Neural crest cell (in vitro differentiated cells): Measurements from ENCODE around the gene BCL11B. TPM values are rescaled to one million over a fixed set of nuclear protein-coding genes. Genes with fewer than 3 reads are reported as not detected.

ENCODE experiments used
- DNase-seq: peaks from one replicate; pipeline ENCODE4 v3.0.0; 2021; ENCODE audit warnings: low read depth, mixed read lengths, low spot score
- H3K27ac Mint-ChIP-seq: one replicate; pipeline ENCODE4 v1.8.0; 2021; ENCODE audit warnings: mild to moderate bottlenecking, mixed read lengths; ENCODE audit not compliant: unreplicated experiment
- H3K27me3 Mint-ChIP-seq: 2 replicates; pipeline ENCODE4 v1.8.0; 2021; ENCODE audit warnings: low read depth, mild to moderate bottlenecking, mixed read lengths
- H3K36me3 Mint-ChIP-seq: 2 replicates; pipeline ENCODE4 v1.8.0; 2021; ENCODE audit warnings: low read depth, mild to moderate bottlenecking, mixed read lengths
- H3K4me1 Mint-ChIP-seq: 2 replicates; pipeline ENCODE4 v1.8.0; 2021; ENCODE audit warnings: mixed read lengths
- H3K4me3 Mint-ChIP-seq: one replicate; pipeline ENCODE4 v1.8.0; 2021; ENCODE audit warnings: mild to moderate bottlenecking, mixed read lengths
- H3K9me3 Mint-ChIP-seq: 2 replicates; pipeline ENCODE4 v1.8.0; 2021; ENCODE audit warnings: mixed read lengths
- CTCF ChIP-seq: fragments of 200-600 bp; sonication (generic); conservative IDR thresholded peaks from 2 replicates; pipeline ENCODE4 v1.5.0; 2021; ENCODE audit warnings: antibody characterized with exemption, mild to moderate bottlenecking
- total RNA-seq: library from RNA; stranded (reverse); gene quantifications from 2 replicates; pipeline ENCODE4 v1.2.1, GENCODE V29; 2021

The BCL11B gene
- total RNA-seq, 1 donor from 2014 or later = 0.28 TPM

DNA sequence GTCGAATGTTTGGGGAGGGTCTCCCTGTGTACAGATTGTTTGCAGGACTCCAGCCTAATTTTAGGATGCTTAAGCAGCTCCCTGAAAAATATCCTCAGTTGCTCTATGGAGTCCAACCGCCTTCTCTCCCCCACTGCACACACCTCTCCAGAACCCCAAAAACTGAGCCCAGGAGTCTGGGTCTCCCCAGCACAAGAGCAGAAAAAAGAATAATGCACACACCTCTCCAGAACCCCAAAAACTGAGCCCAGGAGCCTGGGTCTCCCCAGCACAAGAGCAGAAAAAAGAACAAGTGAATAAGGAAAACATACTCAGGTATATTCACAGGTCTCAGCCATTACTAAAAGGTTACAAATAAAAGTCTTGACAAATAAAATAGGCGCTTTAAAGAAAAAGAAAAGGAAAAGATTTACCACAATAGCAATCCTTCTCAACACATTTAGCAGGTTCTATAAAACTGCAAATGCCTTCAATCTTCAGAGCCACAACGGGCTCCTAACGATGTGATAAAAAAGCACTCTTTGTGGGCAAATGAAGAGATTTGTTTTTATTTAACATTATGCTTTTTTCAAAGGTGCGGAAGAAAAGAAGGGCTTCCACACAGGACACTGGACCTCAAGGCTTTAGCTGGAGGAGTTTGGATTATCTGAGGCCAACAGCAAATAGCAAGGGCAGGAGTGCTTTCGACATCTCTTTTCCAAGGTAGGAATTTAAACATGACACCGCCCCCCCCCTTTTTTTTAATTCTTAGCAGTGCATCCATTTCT is 8.2 kb downstream of the BCL11B start:
- peaks cover 98% of the 10 kb centered on the region for H3K27me3 Mint-ChIP-seq
- H3K27ac Mint-ChIP-seq = no peak overlapping the region
- H3K36me3 Mint-ChIP-seq = no peaks in the 10 kb centered on the region
- H3K9me3 Mint-ChIP-seq = no peaks in the 10 kb centered on the region
- no peak for DNase-seq
- TF ChIP-seq CTCF = no peak
- peaks cover 21% of the 10 kb centered on the region for H3K4me1 Mint-ChIP-seq
- no peak overlapping the region for H3K4me3 Mint-ChIP-seq

DNA sequence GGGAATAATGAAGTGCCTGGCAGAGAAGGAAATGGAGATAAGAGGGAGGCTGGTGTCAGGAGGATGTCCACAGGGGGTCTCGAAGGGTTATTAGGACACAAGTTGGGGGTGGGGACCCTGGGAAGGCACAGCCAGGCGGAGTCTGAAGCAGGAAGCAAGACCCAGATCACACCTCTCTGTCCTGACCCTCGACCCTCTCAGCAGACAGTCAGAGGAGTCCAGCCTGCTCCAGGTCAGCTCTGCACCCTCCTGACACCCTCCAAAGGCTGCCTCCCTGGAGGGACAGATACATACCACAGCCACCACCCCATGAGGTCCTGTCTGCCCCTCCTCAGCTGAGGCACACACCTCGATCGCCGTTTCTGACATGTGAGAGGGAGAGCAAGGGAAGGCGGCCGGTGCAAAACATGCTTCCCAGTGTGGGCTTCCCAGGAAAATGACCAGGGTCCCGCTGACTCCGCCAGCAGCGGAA is 9.0 kb downstream of the BCL11B start:
- Mint-ChIP-seq H3K4me3 (no peak overlapping the region), H3K27ac (no peak overlapping the region), H3K27me3 (peaks cover 98% of the 10 kb centered on the region), H3K4me1 (peaks cover 21% of the 10 kb centered on the region), H3K9me3 (no peaks in the 10 kb centered on the region), H3K36me3 (no peaks in the 10 kb centered on the region)
- no peak for DNase-seq
- no peak for TF ChIP-seq CTCF

DNA sequence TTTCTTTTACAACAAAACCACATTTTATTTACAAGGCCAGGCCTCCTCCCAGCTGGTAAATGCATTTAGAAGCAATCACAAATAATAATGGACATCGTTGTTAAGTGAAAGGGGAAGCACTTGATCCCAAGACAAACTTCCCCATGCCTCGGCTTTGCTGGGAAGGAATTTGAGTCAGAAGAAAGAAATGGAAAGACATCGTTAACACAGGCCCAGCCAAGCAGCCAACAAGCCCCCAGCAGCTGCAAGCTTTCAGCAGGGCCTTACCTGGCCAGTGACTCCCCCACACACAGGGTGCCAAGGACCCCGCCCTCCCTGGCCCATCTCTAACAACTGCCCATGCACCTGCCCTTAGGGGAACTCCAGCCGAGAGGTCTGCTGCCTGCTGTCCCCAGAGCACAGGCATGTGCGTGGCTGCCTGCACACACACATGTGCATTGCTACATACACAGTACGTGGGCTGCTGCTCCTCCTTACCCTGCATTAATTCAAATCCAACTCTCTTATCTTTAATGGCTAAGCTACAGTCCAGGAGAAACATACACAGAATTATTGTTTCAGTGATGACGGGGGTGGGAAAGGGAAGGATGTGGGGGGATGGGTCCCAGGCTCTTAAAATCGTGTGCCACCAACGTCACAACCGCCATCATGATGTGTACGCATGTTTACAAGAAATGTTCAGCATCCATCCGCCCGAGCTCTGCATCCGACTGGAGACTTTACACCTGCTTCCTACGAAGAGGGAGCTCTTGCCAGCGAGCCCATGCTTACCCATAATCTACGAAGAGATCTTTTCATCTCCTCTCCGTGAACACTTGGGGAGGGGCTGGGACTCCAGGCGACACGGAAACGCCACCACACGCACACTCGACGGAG is 9.8 kb downstream of the BCL11B start:
- DNase-seq = no peak
- no peak overlapping the region for H3K27ac Mint-ChIP-seq
- H3K9me3 Mint-ChIP-seq = no peaks in the 10 kb centered on the region
- TF ChIP-seq CTCF = no peak
- no peaks in the 10 kb centered on the region for H3K36me3 Mint-ChIP-seq
- peaks cover 95% of the 10 kb centered on the region for H3K27me3 Mint-ChIP-seq
- peaks cover 21% of the 10 kb centered on the region for H3K4me1 Mint-ChIP-seq
- H3K4me3 Mint-ChIP-seq = peak overlapping the region; percentile 9

DNA sequence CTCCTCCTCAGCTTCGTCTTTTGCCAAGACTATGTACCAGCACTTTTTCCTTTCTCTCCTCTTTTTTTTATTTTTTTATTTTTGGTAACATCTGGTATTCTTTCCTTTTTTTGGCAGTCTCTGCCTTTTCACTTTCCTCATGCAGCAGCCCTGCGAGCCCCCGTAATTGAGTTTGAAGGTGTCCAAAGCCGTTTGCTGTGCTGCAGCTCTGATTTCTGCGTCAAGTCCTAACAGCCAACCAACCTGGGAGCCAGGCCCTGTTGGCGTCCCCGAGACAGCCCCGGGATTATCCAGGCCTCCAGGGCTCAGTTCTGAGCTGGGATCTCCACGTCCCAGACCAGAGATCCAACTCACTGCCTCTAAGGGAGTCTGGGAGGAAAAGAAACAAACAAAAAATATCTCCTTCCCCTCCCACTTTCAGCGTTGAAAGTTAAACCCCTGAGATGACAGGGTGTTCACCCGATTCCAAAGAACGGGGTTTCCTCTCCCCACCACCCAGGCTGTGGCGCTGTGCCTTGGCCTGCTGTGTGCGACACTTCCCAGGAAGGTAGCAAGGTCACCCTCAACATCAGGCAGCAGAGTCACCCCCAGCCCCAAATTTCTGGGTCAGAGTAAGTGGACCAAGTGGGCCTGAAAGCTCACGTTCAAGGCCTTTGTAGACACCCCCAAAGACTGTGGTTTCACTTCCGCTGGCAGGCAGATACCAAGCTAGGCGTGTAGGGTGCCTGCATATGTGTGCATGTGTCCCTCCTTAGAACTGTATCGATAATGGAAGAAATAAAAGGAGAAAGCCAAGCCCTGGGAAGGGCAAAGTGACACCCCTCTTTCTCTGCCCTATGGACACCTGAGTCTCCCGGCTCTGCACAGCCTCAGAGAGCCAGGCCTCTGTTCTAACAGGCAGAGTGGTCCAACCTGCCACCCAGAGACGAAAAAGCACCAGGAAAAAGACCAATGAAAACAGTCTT is 11.1 kb downstream of the BCL11B start:
- Mint-ChIP-seq H3K9me3 (no peaks in the 10 kb centered on the region), H3K4me1 (peaks cover 14% of the 10 kb centered on the region), H3K27ac (no peak overlapping the region), H3K36me3 (no peaks in the 10 kb centered on the region), H3K4me3 (no peak overlapping the region), H3K27me3 (peaks cover 89% of the 10 kb centered on the region)
- no peak for DNase-seq
- no peak for TF ChIP-seq CTCF

DNA sequence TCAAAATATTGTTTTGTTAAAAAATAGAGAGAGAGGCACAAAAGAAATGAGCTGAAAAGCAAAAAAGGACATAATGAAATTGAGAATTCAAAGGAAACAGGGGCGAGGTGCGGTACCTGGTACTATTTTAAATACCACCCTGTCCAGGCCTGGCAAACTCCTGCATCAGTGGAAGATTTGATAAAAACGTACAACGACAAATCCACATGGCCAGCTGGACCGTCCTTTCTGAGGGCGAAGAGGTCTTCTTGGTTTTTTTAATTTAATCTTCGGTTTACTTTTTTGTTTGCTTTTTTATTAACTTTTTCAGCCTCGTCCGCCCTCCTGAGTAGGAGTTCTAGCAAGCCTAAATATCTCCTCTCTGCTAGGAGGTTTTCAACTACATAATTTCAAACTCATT is 11.9 kb downstream of the BCL11B start:
- no peaks in the 10 kb centered on the region for H3K9me3 Mint-ChIP-seq
- DNase-seq = no peak
- no peak overlapping the region for H3K4me3 Mint-ChIP-seq
- no peak overlapping the region for H3K27ac Mint-ChIP-seq
- peaks cover 88% of the 10 kb centered on the region for H3K27me3 Mint-ChIP-seq
- H3K36me3 Mint-ChIP-seq = no peaks in the 10 kb centered on the region
- no peak for TF ChIP-seq CTCF
- H3K4me1 Mint-ChIP-seq = peaks cover 8% of the 10 kb centered on the region
